GM19240 (cell line): ENCODE measurements around the gene ALOX15B.
"Not testable (repeated sequence)": the region's sequence is repeated elsewhere in the genome, so short reads cannot be mapped to it uniquely, and the experiment has no call there.

Experiments used
- DNase-seq: peaks from one replicate; pipeline ENCODE4 v3.0.0; 2011; ENCODE audit warnings: low spot score; ENCODE audit not compliant: insufficient read length

The ALOX15B gene

GRCh38 chr17:8013731-8014557 is 24.9 kb upstream of the ALOX15B start:
- DNase-seq: no peak

GRCh38 chr17:8014558-8014850 is 24.4 kb upstream of the ALOX15B start:
- no peak for DNase-seq

- no peak for DNase-seq
These were observed 23.5 kb upstream of the ALOX15B start for GRCh38 chr17:8015236-8015956.

- no peak for DNase-seq
These were observed 22.8 kb upstream of the ALOX15B start for GRCh38 chr17:8015957-8016631.

- DNase-seq: no peak
These were observed 22.0 kb upstream of the ALOX15B start for GRCh38 chr17:8016632-8017424.

- no peak for DNase-seq
These were observed 20.4 kb upstream of the ALOX15B start for GRCh38 chr17:8018436-8018835.

GRCh38 chr17:8019166-8019565 is 19.7 kb upstream of the ALOX15B start:
- DNase-seq: no peak

- no peak for DNase-seq
These were observed 18.9 kb upstream of the ALOX15B start for GRCh38 chr17:8019665-8020650.

- no peak for DNase-seq
These were observed 17.9 kb upstream of the ALOX15B start for GRCh38 chr17:8020776-8021564.

- DNase-seq: no peak
These were observed 17.1 kb upstream of the ALOX15B start for GRCh38 chr17:8021565-8022359.

- no peak for DNase-seq
These were observed 16.4 kb upstream of the ALOX15B start for GRCh38 chr17:8022360-8023003.

- not testable (repeated sequence) for DNase-seq
These were observed 14.7 kb upstream of the ALOX15B start for GRCh38 chr17:8024161-8024560.

- DNase-seq: no peak
These were observed 13.5 kb upstream of the ALOX15B start for GRCh38 chr17:8025176-8025911.

- DNase-seq: no peak
These were observed 9.7 kb upstream of the ALOX15B start for GRCh38 chr17:8029121-8029520.

GRCh38 chr17:8031261-8031661 is 7.6 kb upstream of the ALOX15B start:
- no peak for DNase-seq

GRCh38 chr17:8031950-8032349 is 6.9 kb upstream of the ALOX15B start:
- DNase-seq: no peak

GRCh38 chr17:8032442-8032841 is 6.4 kb upstream of the ALOX15B start:
- DNase-seq: no peak
